GM23338 (cell line): Measurements from ENCODE around the gene YIPF6. TPM values are rescaled to one million over a fixed set of nuclear protein-coding genes. Genes with fewer than 3 reads are reported as not detected.
"Not testable (repeated sequence)": the region's sequence is repeated elsewhere in the genome, so short reads cannot be mapped to it uniquely, and the experiment has no call there.

ENCODE experiments used
- ATAC-seq: fragments of 200-7000 bp; cut with Tn5 transposase; 3 replicates; pipeline ENCODE4 v1.9.1; 2020
- DNase-seq: peaks from one replicate; pipeline ENCODE4 v3.0.0-alpha.2; 2015; ENCODE audit warnings: low spot score
- H2AFZ ChIP-seq: fragments of 200-600 bp; sonication (generic); 2 replicates; pipeline ENCODE4 v1.8.0; 2016; ENCODE audit warnings: antibody characterized with exemption, mild to moderate bottlenecking, moderate library complexity
- H3F3A ChIP-seq: fragments of 200-600 bp; sonication (generic); replicated peaks from 2 replicates; pipeline ENCODE4 v1.8.0; 2017; ENCODE audit warnings: antibody characterized with exemption, mixed run types, low read depth
- H3K27ac ChIP-seq: fragments of 200-600 bp; sonication (generic); 2 replicates; pipeline ENCODE4 v1.6.1; 2016; ENCODE audit warnings: low read depth
- H3K27me3 ChIP-seq: fragments of 200-600 bp; sonication (generic); 2 replicates; pipeline ENCODE4 v1.8.0; 2016; ENCODE audit warnings: mild to moderate bottlenecking, mixed run types, moderate library complexity; ENCODE audit not compliant: insufficient read depth
- H3K36me3 ChIP-seq: fragments of 200-600 bp; sonication (generic); 2 replicates; pipeline ENCODE4 v1.8.0; 2016; ENCODE audit warnings: mild to moderate bottlenecking; ENCODE audit not compliant: insufficient read depth
- H3K4me1 ChIP-seq: fragments of 200-600 bp; sonication (generic); 2 replicates; pipeline ENCODE4 v1.8.0; 2016; ENCODE audit warnings: mild to moderate bottlenecking, moderate library complexity; ENCODE audit not compliant: insufficient read depth
- H3K4me2 ChIP-seq: fragments of 200-600 bp; sonication (generic); 2 replicates; pipeline ENCODE4 v1.7.1; 2017; ENCODE audit warnings: mixed run types
- H3K4me3 ChIP-seq: fragments of 200-600 bp; sonication (generic); 2 replicates; pipeline ENCODE4 v1.6.1; 2016; ENCODE audit warnings: mixed run types
- H3K79me2 ChIP-seq: fragments of 200-600 bp; sonication (generic); replicated peaks from 2 replicates; pipeline ENCODE4 v1.8.0; 2017; ENCODE audit warnings: mild to moderate bottlenecking; ENCODE audit not compliant: insufficient read depth
- H3K9me2 ChIP-seq: fragments of 200-600 bp; sonication (generic); 2 replicates; pipeline ENCODE4 v1.8.0; 2017; ENCODE audit not compliant: insufficient read depth
- H4K20me1 ChIP-seq: fragments of 200-600 bp; sonication (generic); replicated peaks from 2 replicates; pipeline ENCODE4 v1.8.0; 2017; ENCODE audit warnings: mild to moderate bottlenecking; ENCODE audit not compliant: insufficient read depth
- H3K27ac Mint-ChIP-seq: 2 replicates; pipeline ENCODE4 v1.8.0; 2020; ENCODE audit warnings: inconsistent platforms, mild to moderate bottlenecking, moderate library complexity, mixed read lengths
- H3K27me3 Mint-ChIP-seq: 3 replicates; pipeline ENCODE4 v1.8.0; 2022; ENCODE audit warnings: low read depth, mild to moderate bottlenecking, moderate library complexity, mixed read lengths, inconsistent platforms; ENCODE audit not compliant: insufficient read depth, poor library complexity
- H3K36me3 Mint-ChIP-seq: 3 replicates; pipeline ENCODE4 v1.8.0; 2021; ENCODE audit warnings: low read depth, mild to moderate bottlenecking, inconsistent platforms, moderate library complexity, mixed read lengths
- H3K4me1 Mint-ChIP-seq: 3 replicates; pipeline ENCODE4 v1.8.0; 2020; ENCODE audit warnings: mild to moderate bottlenecking, inconsistent platforms, mixed read lengths
- H3K4me3 Mint-ChIP-seq: 3 replicates; pipeline ENCODE4 v1.8.0; 2021; ENCODE audit warnings: moderate library complexity, mild to moderate bottlenecking, inconsistent platforms, mixed read lengths
- H3K9me3 Mint-ChIP-seq: 3 replicates; pipeline ENCODE4 v1.8.0; 2020; ENCODE audit warnings: moderate library complexity, mild to moderate bottlenecking, inconsistent platforms, mixed read lengths
- ZNF331 ChIP-seq: fragments of 250-450 bp; sonication (Bioruptor Pico); IDR thresholded peaks from 2 replicates; pipeline ENCODE4 v1.5.0; 2020; ENCODE audit warnings: low read depth, mild to moderate bottlenecking, moderate library complexity
- polyA plus RNA-seq: library from polyadenylated mRNA; unstranded; fragments of >200 nt; fragmentation: Nextera tagmentation; extraction: Ambion mirVana; gene quantifications from 2 replicates; pipeline ENCODE4 v1.2.1, GENCODE V29; 2016
- total RNA-seq: library from RNA; depleted of rRNA; stranded (reverse); fragments of >200 nt; shearing (Covaris generic); gene quantifications from 2 replicates; pipeline ENCODE4 v1.2.3, GENCODE V29; 2014
- TF ChIP-seq, protein P1 (sequence below), 2 experiments: fragments of 200-600 bp in 1 of 2; sonication (generic) in 1 of 2; conservative IDR thresholded peaks; 2 replicates each; pipeline versions ENCODE4 v1.5.1 to v1.6.1; 2016 to 2017; ENCODE audit warnings: antibody characterized with exemption in 2 of 2, low read depth in 2 of 2, mild to moderate bottlenecking in 2 of 2, moderate library complexity in 1 of 2
- TF ChIP-seq, protein P2 (sequence below): IDR thresholded peaks from one replicate; pipeline ENCODE4 v1.6.1; 2018; ENCODE audit warnings: antibody characterized with exemption; ENCODE audit not compliant: unreplicated experiment
- TF ChIP-seq, protein P3 (sequence below): IDR thresholded peaks from 2 replicates; pipeline ENCODE4 v1.6.1; 2016; ENCODE audit warnings: antibody characterized with exemption

YIPF6 gene
- total and polyA plus RNA-seq, 2 experiments from 2014 or later, result 37.1 to 40.5 TPM

DNA sequence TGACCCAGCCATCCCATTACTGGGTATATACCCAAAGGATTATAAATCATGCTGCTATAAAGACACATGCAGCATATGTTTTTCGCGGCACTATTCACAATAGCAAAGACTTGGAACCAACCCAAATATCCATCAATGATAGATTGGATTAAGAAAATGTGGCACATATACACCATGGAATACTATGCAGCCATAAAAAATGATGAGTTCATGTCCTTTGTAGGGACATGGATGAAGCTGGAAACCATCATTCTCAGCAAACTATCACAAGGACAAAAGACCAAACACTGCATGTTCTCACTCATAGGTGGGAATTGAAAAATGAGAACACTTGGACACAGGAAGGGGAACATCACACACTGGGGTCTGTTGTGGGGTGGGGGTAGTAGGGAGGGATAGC is 5.1 kb upstream of the YIPF6 start:
- not testable (repeated sequence) for H3K36me3 Mint-ChIP-seq, H3F3A ChIP-seq, H2AFZ ChIP-seq, DNase-seq, H3K27me3 ChIP-seq, H3K4me1 ChIP-seq, H3K36me3 ChIP-seq, H3K9me2 ChIP-seq, H3K4me3 ChIP-seq, H3K4me2 ChIP-seq, H3K27me3 Mint-ChIP-seq, H4K20me1 ChIP-seq, H3K4me1 Mint-ChIP-seq, H3K79me2 ChIP-seq, H3K4me3 Mint-ChIP-seq, H3K27ac ChIP-seq, H3K9me3 Mint-ChIP-seq, ATAC-seq, H3K27ac Mint-ChIP-seq

DNA sequence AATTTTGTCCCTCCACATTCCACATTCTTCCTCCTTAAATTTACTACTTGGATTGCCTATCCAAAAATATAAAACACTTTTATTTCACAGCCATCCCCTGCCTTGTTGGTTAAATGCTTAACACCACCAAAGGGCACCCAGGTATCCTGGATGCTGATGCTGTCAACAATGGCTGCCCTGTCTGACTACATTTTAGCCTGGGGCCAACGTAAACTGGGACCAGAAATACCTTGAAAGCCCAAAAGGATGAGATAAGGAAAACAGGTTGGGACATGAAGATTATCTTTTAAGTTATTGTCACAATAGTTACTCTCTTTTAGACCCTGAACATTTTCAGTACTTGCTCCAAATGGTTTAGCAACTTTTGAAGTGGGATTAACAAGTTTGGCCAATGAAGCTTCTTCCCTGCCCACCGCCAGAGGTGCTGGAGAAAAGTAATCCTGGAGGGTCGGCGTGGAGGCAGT is 775 bp upstream of the YIPF6 start:
- Mint-ChIP-seq H3K27ac (peak overlapping the region; percentile 99), H3K36me3 (no peaks in the 10 kb centered on the region), H3K9me3 (no peaks in the 10 kb centered on the region), H3K27me3 (peaks cover under 1% of the 10 kb centered on the region), H3K4me3 (peak overlapping the region; percentile 97), H3K4me1 (peaks cover 2% of the 10 kb centered on the region; the same call in 2 of the 3 replicates)
- H3K27ac ChIP-seq, result peak overlapping the region; percentile 98
- H3F3A ChIP-seq, result 0 out of 2 replicates have a peak, but pooled peaks cover 2% of the 10 kb centered on the region
- TF ChIP-seq, protein P1, sequence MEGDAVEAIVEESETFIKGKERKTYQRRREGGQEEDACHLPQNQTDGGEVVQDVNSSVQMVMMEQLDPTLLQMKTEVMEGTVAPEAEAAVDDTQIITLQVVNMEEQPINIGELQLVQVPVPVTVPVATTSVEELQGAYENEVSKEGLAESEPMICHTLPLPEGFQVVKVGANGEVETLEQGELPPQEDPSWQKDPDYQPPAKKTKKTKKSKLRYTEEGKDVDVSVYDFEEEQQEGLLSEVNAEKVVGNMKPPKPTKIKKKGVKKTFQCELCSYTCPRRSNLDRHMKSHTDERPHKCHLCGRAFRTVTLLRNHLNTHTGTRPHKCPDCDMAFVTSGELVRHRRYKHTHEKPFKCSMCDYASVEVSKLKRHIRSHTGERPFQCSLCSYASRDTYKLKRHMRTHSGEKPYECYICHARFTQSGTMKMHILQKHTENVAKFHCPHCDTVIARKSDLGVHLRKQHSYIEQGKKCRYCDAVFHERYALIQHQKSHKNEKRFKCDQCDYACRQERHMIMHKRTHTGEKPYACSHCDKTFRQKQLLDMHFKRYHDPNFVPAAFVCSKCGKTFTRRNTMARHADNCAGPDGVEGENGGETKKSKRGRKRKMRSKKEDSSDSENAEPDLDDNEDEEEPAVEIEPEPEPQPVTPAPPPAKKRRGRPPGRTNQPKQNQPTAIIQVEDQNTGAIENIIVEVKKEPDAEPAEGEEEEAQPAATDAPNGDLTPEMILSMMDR (conservative IDR thresholded peaks at IDR 0.05; ENCODE audit: low read depth in 2 of 2), result 0 out of 4 replicates have a peak, but pooled peaks of 1 of the 2 experiments have one; percentile 11
- TF ChIP-seq, protein P2, sequence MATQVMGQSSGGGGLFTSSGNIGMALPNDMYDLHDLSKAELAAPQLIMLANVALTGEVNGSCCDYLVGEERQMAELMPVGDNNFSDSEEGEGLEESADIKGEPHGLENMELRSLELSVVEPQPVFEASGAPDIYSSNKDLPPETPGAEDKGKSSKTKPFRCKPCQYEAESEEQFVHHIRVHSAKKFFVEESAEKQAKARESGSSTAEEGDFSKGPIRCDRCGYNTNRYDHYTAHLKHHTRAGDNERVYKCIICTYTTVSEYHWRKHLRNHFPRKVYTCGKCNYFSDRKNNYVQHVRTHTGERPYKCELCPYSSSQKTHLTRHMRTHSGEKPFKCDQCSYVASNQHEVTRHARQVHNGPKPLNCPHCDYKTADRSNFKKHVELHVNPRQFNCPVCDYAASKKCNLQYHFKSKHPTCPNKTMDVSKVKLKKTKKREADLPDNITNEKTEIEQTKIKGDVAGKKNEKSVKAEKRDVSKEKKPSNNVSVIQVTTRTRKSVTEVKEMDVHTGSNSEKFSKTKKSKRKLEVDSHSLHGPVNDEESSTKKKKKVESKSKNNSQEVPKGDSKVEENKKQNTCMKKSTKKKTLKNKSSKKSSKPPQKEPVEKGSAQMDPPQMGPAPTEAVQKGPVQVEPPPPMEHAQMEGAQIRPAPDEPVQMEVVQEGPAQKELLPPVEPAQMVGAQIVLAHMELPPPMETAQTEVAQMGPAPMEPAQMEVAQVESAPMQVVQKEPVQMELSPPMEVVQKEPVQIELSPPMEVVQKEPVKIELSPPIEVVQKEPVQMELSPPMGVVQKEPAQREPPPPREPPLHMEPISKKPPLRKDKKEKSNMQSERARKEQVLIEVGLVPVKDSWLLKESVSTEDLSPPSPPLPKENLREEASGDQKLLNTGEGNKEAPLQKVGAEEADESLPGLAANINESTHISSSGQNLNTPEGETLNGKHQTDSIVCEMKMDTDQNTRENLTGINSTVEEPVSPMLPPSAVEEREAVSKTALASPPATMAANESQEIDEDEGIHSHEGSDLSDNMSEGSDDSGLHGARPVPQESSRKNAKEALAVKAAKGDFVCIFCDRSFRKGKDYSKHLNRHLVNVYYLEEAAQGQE, result no peak
- TF ChIP-seq ZNF331 (CRISPR knock-in tag), result no peak
- TF ChIP-seq, protein P3, sequence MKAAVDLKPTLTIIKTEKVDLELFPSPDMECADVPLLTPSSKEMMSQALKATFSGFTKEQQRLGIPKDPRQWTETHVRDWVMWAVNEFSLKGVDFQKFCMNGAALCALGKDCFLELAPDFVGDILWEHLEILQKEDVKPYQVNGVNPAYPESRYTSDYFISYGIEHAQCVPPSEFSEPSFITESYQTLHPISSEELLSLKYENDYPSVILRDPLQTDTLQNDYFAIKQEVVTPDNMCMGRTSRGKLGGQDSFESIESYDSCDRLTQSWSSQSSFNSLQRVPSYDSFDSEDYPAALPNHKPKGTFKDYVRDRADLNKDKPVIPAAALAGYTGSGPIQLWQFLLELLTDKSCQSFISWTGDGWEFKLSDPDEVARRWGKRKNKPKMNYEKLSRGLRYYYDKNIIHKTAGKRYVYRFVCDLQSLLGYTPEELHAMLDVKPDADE, result no peak
- no peaks in the 10 kb centered on the region for H4K20me1 ChIP-seq
- ATAC-seq (peak; percentile 38), DNase-seq (peak; percentile 28)
- peak overlapping the region; percentile 84 for H3K4me2 ChIP-seq
- peaks cover 42% of the 10 kb centered on the region for H3K79me2 ChIP-seq
- H3K36me3 ChIP-seq, result no peaks in the 10 kb centered on the region
- no peaks in the 10 kb centered on the region for H3K27me3 ChIP-seq
- H2AFZ ChIP-seq, result peak overlapping the region; percentile 38; the same call in 1 of the 2 replicates
- H3K9me2 ChIP-seq, result no peaks in the 10 kb centered on the region
- H3K4me1 ChIP-seq, result no peaks in the 10 kb centered on the region; the same call in 1 of the 2 replicates
- peak overlapping the region; percentile 85 for H3K4me3 ChIP-seq
